Measurements from ENCODE around the gene KIF4A.

Gene KIF4A

GRCh38 chrX:70437921-70438665 is 148.2 kb downstream of the KIF4A start:
- no peak for DNase-seq (ENCODE audit: low read depth in 1 of 2, low spot score in 1 of 2)

GRCh38 chrX:70439016-70439415 is 149.1 kb downstream of the KIF4A start:
- no peak for DNase-seq (ENCODE audit: low read depth in 1 of 2, low spot score in 1 of 2)

- no peak for DNase-seq (ENCODE audit: low read depth in 1 of 2, low spot score in 1 of 2)
These were observed 152.3 kb downstream of the KIF4A start for GRCh38 chrX:70442224-70442623.

GRCh38 chrX:70444326-70444945 is 154.5 kb downstream of the KIF4A start, which contains the start of gene DLG3:
DLG3 (plus strand) TSS chrX:70444835; CDS start chrX:70445202, 367 bp downstream.
- DNase-seq (ENCODE audit: low read depth in 1 of 2, low spot score in 1 of 2) = no peak

GRCh38 chrX:70444946-70445656 is 155.2 kb downstream of the KIF4A start:
- no peak for DNase-seq (ENCODE audit: low read depth in 1 of 2, low spot score in 1 of 2)

- DNase-seq (ENCODE audit: low read depth in 1 of 2, low spot score in 1 of 2) = no peak
These were observed 156.0 kb downstream of the KIF4A start for GRCh38 chrX:70445951-70446350.

- DNase-seq (ENCODE audit: low read depth in 1 of 2, low spot score in 1 of 2) = no peak
These were observed 156.8 kb downstream of the KIF4A start for GRCh38 chrX:70446380-70447350.

- DNase-seq (ENCODE audit: low read depth in 1 of 2, low spot score in 1 of 2) = no peak
These were observed 159.6 kb downstream of the KIF4A start for GRCh38 chrX:70449457-70449966.

GRCh38 chrX:70452143-70452733 is 162.3 kb downstream of the KIF4A start:
- no peak for DNase-seq (ENCODE audit: low read depth in 1 of 2, low spot score in 1 of 2)

- no peak for DNase-seq (ENCODE audit: low read depth in 1 of 2, low spot score in 1 of 2)
These were observed 163.2 kb downstream of the KIF4A start for GRCh38 chrX:70453024-70453618.

GRCh38 chrX:70454441-70455365 is 164.8 kb downstream of the KIF4A start:
- DNase-seq (ENCODE audit: low read depth in 1 of 2, low spot score in 1 of 2) = peak; percentile 37 to 40

GRCh38 chrX:70455366-70456202 is 165.7 kb downstream of the KIF4A start:
- DNase-seq (ENCODE audit: low read depth in 1 of 2, low spot score in 1 of 2) = no peak

- DNase-seq (ENCODE audit: low read depth in 1 of 2, low spot score in 1 of 2) = no peak
These were observed 166.4 kb downstream of the KIF4A start for GRCh38 chrX:70456256-70456655.

GRCh38 chrX:70461026-70461425 is 171.1 kb downstream of the KIF4A start:
- DNase-seq (ENCODE audit: low read depth in 1 of 2, low spot score in 1 of 2) = no peak

GRCh38 chrX:70464051-70464450 is 174.1 kb downstream of the KIF4A start:
- DNase-seq (ENCODE audit: low read depth in 1 of 2, low spot score in 1 of 2) = no peak

GRCh38 chrX:70466968-70467367 is 177.1 kb downstream of the KIF4A start:
- DNase-seq (ENCODE audit: low read depth in 1 of 2, low spot score in 1 of 2) = no peak

GRCh38 chrX:70468709-70469108 is 178.8 kb downstream of the KIF4A start:
- no peak for DNase-seq (ENCODE audit: low read depth in 1 of 2, low spot score in 1 of 2)

Data from stimulated activated CD4-positive, alpha-beta T cell treated with anti-CD3 and anti-CD28 coated beads, Interleukin-15, amount 100 ng/mL, for 1 hour (primary cell).